HG03025 (cell line): ENCODE measurements around the gene HS3ST4.

ENCODE experiments used
- ATAC-seq: cut with Tn5 transposase; IDR thresholded peaks from one replicate; pipeline ENCODE4 v1.9.1; 2021; ENCODE audit warnings: mild to moderate bottlenecking, moderate library complexity; ENCODE audit not compliant: unreplicated experiment, low FRiP score

Gene HS3ST4

GRCh38 chr16:25691519-25692091, at the start of gene HS3ST4:
HS3ST4 (plus strand) TSS chr16:25691959.
- no peak for ATAC-seq

GRCh38 chr16:25643633-25644032, 48.1 kb upstream of the HS3ST4 start:
- no peak for ATAC-seq

- no peak for ATAC-seq
Observed at GRCh38 chr16:25656639-25657038, 35.1 kb upstream of the HS3ST4 start.

- no peak for ATAC-seq
Observed at GRCh38 chr16:25676820-25677219, 14.9 kb upstream of the HS3ST4 start.

- no peak for ATAC-seq
Observed at GRCh38 chr16:25679511-25679910, 12.2 kb upstream of the HS3ST4 start.

- no peak for ATAC-seq
Observed at GRCh38 chr16:25689137-25689836, 2.5 kb upstream of the HS3ST4 start.

- no peak for ATAC-seq
Observed at GRCh38 chr16:25690552-25691143, 1.1 kb upstream of the HS3ST4 start.

GRCh38 chr16:25692351-25692741, 587 bp downstream of the HS3ST4 start:
- ATAC-seq: no peak

GRCh38 chr16:25692742-25693508, 1.2 kb downstream of the HS3ST4 start:
- ATAC-seq: no peak

GRCh38 chr16:25693631-25694030, 1.9 kb downstream of the HS3ST4 start:
- no peak for ATAC-seq

- ATAC-seq: no peak
Observed at GRCh38 chr16:25699069-25699468, 7.3 kb downstream of the HS3ST4 start.

- no peak for ATAC-seq
Observed at GRCh38 chr16:25700547-25700946, 8.8 kb downstream of the HS3ST4 start.

- no peak for ATAC-seq
Observed at GRCh38 chr16:25707553-25707952, 15.8 kb downstream of the HS3ST4 start.

- ATAC-seq: no peak
Observed at GRCh38 chr16:25707982-25708583, 16.3 kb downstream of the HS3ST4 start.

GRCh38 chr16:25709213-25709612, 17.5 kb downstream of the HS3ST4 start:
- no peak for ATAC-seq

- no peak for ATAC-seq
Observed at GRCh38 chr16:25713785-25714570, 22.2 kb downstream of the HS3ST4 start.

- ATAC-seq: no peak
Observed at GRCh38 chr16:25716186-25716585, 24.4 kb downstream of the HS3ST4 start.

GRCh38 chr16:25721439-25721838, 29.7 kb downstream of the HS3ST4 start:
- no peak for ATAC-seq

- ATAC-seq: no peak
Observed at GRCh38 chr16:25726430-25727098, 34.8 kb downstream of the HS3ST4 start.
